ENCODE data around the gene ALG14. TPM values are rescaled to one million over a fixed set of nuclear protein-coding genes. Genes with fewer than 3 reads are reported as not detected.

ALG14 gene
- total RNA-seq, 1 experiment from 2014 or later, result 5.7 TPM

- TF ChIP-seq REST (IDR thresholded peaks at IDR 0.05; ENCODE audit: low read depth), result no peak
Measured at GRCh38 chr1:95080879-95081278, 8.1 kb upstream of the ALG14 start (continued).

DNA sequence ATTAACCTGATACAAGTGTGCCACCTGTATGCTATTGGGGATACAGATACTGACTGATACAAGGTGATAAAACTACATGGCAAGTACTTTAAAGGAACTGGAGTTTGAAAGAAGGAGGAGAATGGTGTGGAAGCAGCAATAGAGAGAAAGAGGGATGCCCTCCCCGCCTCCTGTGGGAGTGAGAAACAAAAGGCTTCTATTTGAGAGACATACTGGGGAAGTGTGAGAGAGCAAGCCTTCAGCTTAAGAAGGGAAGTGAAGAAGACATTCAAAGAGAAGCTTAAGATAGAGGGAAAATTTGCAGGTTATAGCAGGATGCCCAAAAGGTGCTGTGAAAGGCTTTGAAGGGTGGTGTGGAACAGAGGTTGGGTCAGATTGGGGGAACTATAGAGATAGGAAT, 7.7 kb upstream of the ALG14 start:
- Histone ChIP-seq H3K79me2 (ENCODE audit: insufficient read depth, low read length) (no peaks in the 10 kb centered on the region), H4K20me1 (ENCODE audit: insufficient read depth) (no peaks in the 10 kb centered on the region), H3K4me2 (ENCODE audit: low read length) (no peak overlapping the region), H3K9ac (ENCODE audit: low read length) (no peak overlapping the region), H3K27me3 (ENCODE audit: insufficient read depth, low read length) (no peaks in the 10 kb centered on the region), H3K9me3 (ENCODE audit: control insufficient read depth in 1 of 2, insufficient read depth in 1 of 2, low read depth in 1 of 2, low read length in 2 of 2) (no peaks in the 10 kb centered on the region), H3K36me3 (ENCODE audit: control insufficient read depth in 1 of 2, insufficient read depth in 2 of 2, low read length in 2 of 2) (no peaks in the 10 kb centered on the region), H3K27ac (ENCODE audit: low read depth, low read length) (no peak overlapping the region), H3K4me1 (ENCODE audit: control insufficient read depth in 1 of 2, insufficient read depth in 2 of 2, low read length in 2 of 2) (0 out of 4 replicates have a peak, but pooled peaks cover 0 to 5% of the 10 kb centered on the region in 2 experiments), H3K9me2 (ENCODE audit: insufficient read depth) (no peaks in the 10 kb centered on the region), H3K4me3 (replicated peaks in 1 of 2; ENCODE audit: low read depth in 1 of 2, low read length in 2 of 2) (no peak overlapping the region), H2AFZ (ENCODE audit: low read depth, low read length, poor library complexity, severe bottlenecking) (no peak overlapping the region)
- intact Hi-C loops (cut with micrococcal nuclease), result no loop called here
- CTCF ChIA-PET, result no interaction called here
- no peak for ATAC-seq
- no TSS peak for BruUV-seq (replicated peaks)
- TF ChIP-seq RAD21 (IDR thresholded peaks at IDR 0.05; ENCODE audit: low read depth) (no peak), POLR2AphosphoS5 (IDR thresholded peaks at IDR 0.05; ENCODE audit: low read depth, low read length) (no peak), SP1 (IDR thresholded peaks at IDR 0.05; ENCODE audit: low read depth) (no peak), REST (IDR thresholded peaks at IDR 0.05; ENCODE audit: low read depth) (no peak), ELF1 (IDR thresholded peaks at IDR 0.05; ENCODE audit: borderline replicate concordance, low read depth) (no peak), EZH2phosphoT487 (IDR thresholded peaks at IDR 0.05; ENCODE audit: borderline replicate concordance) (no peak), SIN3A (IDR thresholded peaks at IDR 0.05; ENCODE audit: low read depth) (no peak), YY1 (IDR thresholded peaks at IDR 0.05; ENCODE audit: extremely low read depth, insufficient replicate concordance, low read depth, low read length) (no peak), CBX3 (IDR thresholded peaks at IDR 0.05; ENCODE audit: low read depth) (no peak), EGR1 (IDR thresholded peaks at IDR 0.05; ENCODE audit: low read depth) (no peak), SRF (IDR thresholded peaks at IDR 0.05; ENCODE audit: low read depth) (no peak), FOSL1 (IDR thresholded peaks at IDR 0.05; ENCODE audit: low read depth) (no peak), ZNF274 (IDR thresholded peaks at IDR 0.05; ENCODE audit: low read depth, low read length) (no peak), EZH2 (IDR thresholded peaks at IDR 0.05) (no peak), CTCF (IDR thresholded peaks at IDR 0.05 in 2 of 3, conservative IDR thresholded peaks at IDR 0.05 in 1 of 3; ENCODE audit: borderline replicate concordance in 1 of 3, insufficient read depth in 1 of 3, low read depth in 2 of 3, low read length in 2 of 3) (no peak), CEBPB (IDR thresholded peaks at IDR 0.05; ENCODE audit: low read depth) (no peak), JUND (IDR thresholded peaks at IDR 0.05) (no peak)
- TF ChIP-seq, protein P1, sequence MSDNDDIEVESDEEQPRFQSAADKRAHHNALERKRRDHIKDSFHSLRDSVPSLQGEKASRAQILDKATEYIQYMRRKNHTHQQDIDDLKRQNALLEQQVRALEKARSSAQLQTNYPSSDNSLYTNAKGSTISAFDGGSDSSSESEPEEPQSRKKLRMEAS (IDR thresholded peaks at IDR 0.05), result no peak
- DNase-seq (ENCODE audit: low read depth, low spot score), result no peak
- RAD21 ChIA-PET (ENCODE audit: low non-redundant PET in 1 of 2, low total read pairs in 2 of 2, uncharacterized antibody in 2 of 2, unreplicated experiment in 2 of 2), result no interaction called here
- POLR2A ChIA-PET, result no interaction called here

Measured in HCT116 (cell line).